Measurements from ENCODE around the gene SPATA45. TPM values are rescaled to one million over a fixed set of nuclear protein-coding genes. Genes with fewer than 3 reads are reported as not detected.

The SPATA45 gene
- total and polyA plus RNA-seq, 2 of the 13 experiments (the other 11 are each of a cell fraction or from before 2014, with no cell fraction given): 0.17 to 0.64 TPM

DNA sequence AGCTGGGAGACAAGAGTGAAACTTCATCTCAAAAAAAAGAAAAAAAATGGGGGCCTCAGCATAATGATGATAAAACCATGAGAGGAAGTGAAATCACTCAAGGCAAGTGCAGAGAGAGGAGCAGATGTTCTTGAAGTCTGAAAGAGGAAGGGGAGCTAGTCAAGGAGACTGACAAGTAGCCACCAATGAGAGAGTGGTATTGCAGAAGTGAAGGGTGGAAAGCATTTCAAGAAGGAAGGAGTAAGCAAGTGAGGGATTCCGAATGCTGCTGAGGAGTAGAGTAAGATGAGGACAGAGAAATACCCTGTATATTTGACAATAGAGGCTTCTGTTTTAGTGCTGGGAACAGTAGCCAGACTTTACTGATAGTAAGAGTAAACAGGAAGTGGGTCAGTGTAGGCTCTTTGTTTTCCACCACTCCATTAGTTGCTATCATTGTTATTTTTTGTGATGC, 52.9 kb downstream of the SPATA45 start (continued):
- TF ChIP-seq HOXA3 (CRISPR knock-in tag; IDR thresholded peaks at IDR 0.05) (no peak), ZBTB7A (CRISPR knock-in tag; IDR thresholded peaks at IDR 0.05) (no peak), RXRB (CRISPR knock-in tag; IDR thresholded peaks at IDR 0.05; ENCODE audit: borderline replicate concordance) (peak; percentile 64), ELF1 (CRISPR knock-in tag; IDR thresholded peaks at IDR 0.05) (peak; percentile 55), EED (CRISPR knock-in tag; IDR thresholded peaks at IDR 0.05) (no peak), ZNF431 (CRISPR knock-in tag; IDR thresholded peaks at IDR 0.05; ENCODE audit: borderline replicate concordance, low read depth) (no peak), BORCS8-MEF2B (CRISPR knock-in tag; IDR thresholded peaks at IDR 0.05) (no peak), PATZ1 (CRISPR knock-in tag; IDR thresholded peaks at IDR 0.05) (no peak), ZMYM3 (CRISPR knock-in tag; IDR thresholded peaks at IDR 0.05) (no peak), NPAS2 (CRISPR knock-in tag; IDR thresholded peaks at IDR 0.05; ENCODE audit: borderline replicate concordance) (no peak), MED8 (CRISPR knock-in tag; IDR thresholded peaks at IDR 0.05; ENCODE audit: insufficient replicate concordance) (no peak), ZNF432 (CRISPR knock-in tag; IDR thresholded peaks at IDR 0.05; ENCODE audit: borderline replicate concordance) (no peak), ATF7-NPFF (CRISPR knock-in tag; IDR thresholded peaks at IDR 0.05; ENCODE audit: low read depth) (no peak), AFF4 (CRISPR knock-in tag; IDR thresholded peaks at IDR 0.05) (no peak), ZSCAN20 (CRISPR knock-in tag; IDR thresholded peaks at IDR 0.05; ENCODE audit: borderline replicate concordance) (no peak), MLX (CRISPR knock-in tag; IDR thresholded peaks at IDR 0.05) (no peak), ZNF460 (CRISPR knock-in tag; IDR thresholded peaks at IDR 0.05; ENCODE audit: borderline replicate concordance) (no peak), MYC (CRISPR knock-in tag; IDR thresholded peaks at IDR 0.05; ENCODE audit: borderline replicate concordance) (no peak)
- TF ChIP-seq, protein P1, sequence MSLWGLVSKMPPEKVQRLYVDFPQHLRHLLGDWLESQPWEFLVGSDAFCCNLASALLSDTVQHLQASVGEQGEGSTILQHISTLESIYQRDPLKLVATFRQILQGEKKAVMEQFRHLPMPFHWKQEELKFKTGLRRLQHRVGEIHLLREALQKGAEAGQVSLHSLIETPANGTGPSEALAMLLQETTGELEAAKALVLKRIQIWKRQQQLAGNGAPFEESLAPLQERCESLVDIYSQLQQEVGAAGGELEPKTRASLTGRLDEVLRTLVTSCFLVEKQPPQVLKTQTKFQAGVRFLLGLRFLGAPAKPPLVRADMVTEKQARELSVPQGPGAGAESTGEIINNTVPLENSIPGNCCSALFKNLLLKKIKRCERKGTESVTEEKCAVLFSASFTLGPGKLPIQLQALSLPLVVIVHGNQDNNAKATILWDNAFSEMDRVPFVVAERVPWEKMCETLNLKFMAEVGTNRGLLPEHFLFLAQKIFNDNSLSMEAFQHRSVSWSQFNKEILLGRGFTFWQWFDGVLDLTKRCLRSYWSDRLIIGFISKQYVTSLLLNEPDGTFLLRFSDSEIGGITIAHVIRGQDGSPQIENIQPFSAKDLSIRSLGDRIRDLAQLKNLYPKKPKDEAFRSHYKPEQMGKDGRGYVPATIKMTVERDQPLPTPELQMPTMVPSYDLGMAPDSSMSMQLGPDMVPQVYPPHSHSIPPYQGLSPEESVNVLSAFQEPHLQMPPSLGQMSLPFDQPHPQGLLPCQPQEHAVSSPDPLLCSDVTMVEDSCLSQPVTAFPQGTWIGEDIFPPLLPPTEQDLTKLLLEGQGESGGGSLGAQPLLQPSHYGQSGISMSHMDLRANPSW (CRISPR knock-in tag; IDR thresholded peaks at IDR 0.05; ENCODE audit: borderline replicate concordance): no peak

All from HepG2 (cell line).